ENCODE measurements around the gene REPIN1.

The REPIN1 gene

DNA sequence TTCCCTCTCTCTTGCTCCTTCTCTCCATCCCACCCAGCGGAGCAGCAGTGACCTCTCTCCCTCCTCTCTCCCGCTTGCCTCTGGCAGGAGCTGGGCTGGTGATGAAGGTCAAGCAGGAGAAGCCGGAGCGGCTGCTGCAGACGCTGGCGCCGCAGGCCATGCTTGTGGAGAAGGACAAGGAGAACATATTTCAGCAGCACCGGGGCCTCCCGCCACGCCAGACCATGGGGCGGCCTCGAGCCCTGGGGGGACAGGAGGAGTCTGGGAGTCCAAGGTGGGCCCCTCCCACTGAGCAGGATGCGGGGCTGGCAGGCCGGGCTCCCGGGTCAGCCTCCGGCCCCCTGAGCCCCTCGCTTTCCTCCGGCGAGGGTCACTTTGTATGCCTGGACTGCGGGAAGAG, 27.8 kb downstream of the REPIN1 start:
- DNase-seq (ENCODE audit: low spot score): no peak

DNA sequence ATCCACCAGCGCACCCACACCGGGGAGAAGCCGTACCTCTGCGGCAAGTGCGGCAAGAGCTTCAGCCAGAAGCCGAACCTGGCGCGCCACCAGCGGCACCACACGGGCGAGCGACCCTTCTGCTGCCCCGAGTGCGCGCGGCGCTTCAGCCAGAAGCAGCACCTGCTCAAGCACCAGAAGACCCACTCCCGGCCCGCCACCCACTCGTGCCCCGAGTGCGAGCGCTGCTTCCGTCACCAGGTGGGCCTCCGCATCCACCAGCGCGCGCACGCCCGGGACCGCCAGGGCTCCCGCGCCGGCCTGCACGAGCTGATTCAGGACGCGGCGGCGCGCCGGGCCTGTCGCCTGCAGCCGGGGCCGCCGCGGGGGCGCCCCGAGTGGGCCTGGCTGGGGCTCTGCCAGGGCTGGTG, 28.2 kb downstream of the REPIN1 start:
- DNase-seq (ENCODE audit: low spot score): no peak

- DNase-seq (ENCODE audit: low spot score): no peak
Measured at GRCh38 chr7:150397346-150398107, 28.9 kb downstream of the REPIN1 start.

- DNase-seq (ENCODE audit: low spot score): no peak
Measured at GRCh38 chr7:150398108-150398964, 29.7 kb downstream of the REPIN1 start.

DNA sequence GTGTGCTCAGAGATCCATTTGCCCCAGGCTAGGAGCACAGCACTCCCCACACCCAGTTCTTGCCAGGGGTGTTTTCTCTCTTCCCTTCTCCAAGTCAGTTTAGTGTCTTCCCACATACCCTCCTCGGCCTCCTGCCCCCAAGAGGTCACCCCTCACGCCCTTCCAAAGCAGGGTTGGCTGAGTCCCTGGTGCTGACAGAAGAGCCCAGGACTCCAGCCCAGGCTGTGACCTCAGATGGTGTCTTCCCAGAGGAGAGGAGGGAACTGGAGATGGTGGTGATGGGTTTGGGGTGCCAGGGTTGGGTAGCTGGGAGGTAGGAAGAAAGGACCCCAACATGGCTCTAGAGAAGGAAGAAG, 30.3 kb downstream of the REPIN1 start:
- no peak for DNase-seq (ENCODE audit: low spot score)

DNA sequence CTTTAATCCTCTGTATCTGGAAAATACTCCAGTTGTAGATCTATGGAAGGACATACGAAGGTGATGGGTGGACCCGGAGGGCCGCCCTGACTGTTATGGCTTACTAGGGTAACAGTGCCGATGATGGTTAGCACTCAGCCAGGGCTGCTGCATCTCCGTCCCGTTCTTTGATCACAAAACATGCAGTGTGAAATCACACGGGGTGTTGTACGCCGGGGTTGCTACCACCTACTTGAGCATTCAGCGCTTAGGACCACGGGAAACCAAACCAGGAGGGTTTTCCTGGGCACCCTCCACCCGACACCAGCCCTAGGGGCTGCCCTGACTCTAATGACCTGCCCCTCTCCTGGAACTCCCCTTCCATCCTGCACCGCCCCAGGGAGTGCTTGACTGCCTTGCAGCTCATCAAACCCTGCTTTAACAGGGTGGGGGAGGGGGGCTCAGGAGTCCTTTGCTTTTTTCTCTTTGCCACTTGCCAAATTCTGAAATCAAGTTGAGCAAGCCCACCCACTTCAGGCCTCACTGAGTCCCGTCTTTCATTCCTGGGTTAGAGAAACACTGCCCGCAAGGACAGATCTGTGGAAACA, 30.9 kb downstream of the REPIN1 start:
- DNase-seq (ENCODE audit: low spot score): no peak

- DNase-seq (ENCODE audit: low spot score): no peak
Measured at GRCh38 chr7:150400008-150400787, 31.6 kb downstream of the REPIN1 start.

- no peak for DNase-seq (ENCODE audit: low spot score)
Measured at GRCh38 chr7:150400788-150401423, 32.3 kb downstream of the REPIN1 start.

- no peak for DNase-seq (ENCODE audit: low spot score)
Measured at GRCh38 chr7:150401424-150401790, 32.8 kb downstream of the REPIN1 start.

DNA sequence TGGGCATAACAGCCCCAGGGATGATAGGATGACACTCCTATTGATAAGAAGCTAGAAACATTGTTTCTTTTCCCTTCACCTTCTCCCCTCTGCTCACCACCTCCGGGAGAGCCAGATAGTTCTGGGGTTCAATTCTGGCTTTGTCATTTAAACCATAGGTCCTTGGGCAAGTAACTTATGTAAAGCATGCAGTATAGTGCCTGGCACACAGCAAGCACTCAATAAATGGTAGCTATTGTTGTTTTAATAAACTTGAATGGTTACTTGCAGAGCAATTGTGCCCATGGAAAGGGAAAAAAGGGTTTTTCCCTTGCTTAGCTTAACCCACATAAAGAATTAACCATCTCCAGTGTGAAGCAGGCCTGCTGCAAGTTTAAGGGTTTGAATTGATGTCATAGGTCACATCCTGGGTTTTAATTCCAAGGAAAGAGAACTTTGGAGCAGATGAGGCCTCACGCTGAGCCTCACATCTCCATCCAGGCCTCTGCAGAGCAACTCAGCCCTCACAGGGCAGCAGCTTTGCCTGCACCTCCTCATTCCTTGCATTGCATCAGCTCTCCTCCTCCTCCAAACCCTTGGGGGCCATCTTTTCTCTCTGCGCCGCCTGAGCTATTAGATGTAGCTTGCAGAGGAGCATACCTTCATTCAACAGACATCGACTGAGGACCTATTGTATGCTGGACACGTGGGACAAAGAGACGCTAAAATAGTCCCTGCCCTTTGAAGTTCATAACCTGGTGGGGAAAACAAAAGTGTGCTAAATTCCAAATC, 33.4 kb downstream of the REPIN1 start:
- DNase-seq (ENCODE audit: low spot score): no peak

- no peak for DNase-seq (ENCODE audit: low spot score)
Measured at GRCh38 chr7:150402671-150403321, 34.2 kb downstream of the REPIN1 start.

DNA sequence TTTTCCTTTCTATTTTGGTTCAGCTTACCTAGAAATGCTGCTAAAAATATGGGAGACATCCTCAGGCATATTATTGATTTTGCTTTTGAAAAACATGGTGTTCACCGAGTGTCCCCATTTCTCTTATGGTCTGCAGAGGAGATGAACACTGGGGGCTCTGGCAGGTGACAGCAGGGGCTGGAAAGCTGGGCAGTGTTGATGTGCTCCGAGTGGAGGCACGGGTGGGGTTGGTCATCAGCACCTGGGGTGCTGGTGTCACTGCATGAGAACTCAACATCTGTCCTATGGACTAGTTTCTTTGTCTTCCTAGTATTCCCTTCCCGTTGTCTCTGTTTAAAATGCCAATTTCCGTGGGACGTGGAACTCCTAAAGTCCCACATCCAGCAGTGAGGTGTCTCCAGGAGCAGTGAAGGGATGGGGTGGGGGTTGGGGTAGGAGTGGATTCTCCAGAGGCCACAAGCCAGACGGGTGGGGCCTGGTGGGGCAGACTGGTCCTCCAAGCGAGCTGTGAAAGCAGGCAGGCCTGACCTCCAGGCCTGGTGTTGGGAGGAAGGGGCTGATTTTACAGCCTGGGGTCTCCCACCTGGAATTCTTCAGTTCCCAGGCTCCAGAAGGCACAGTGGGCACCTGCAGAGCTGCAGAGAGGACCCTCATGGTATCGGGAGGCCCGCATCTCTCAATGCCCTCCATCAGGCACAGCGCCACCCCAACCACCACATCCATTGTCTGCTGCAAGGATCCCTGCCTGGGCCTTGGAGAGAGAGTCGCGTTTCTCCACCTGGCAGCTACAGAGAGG, 35.0 kb downstream of the REPIN1 start:
- DNase-seq (ENCODE audit: low spot score): no peak

GRCh38 chr7:150404172-150404804, 35.7 kb downstream of the REPIN1 start:
- no peak for DNase-seq (ENCODE audit: low spot score)

GRCh38 chr7:150404805-150405583, 36.4 kb downstream of the REPIN1 start:
- DNase-seq (ENCODE audit: low spot score): peak; percentile 91

DNA sequence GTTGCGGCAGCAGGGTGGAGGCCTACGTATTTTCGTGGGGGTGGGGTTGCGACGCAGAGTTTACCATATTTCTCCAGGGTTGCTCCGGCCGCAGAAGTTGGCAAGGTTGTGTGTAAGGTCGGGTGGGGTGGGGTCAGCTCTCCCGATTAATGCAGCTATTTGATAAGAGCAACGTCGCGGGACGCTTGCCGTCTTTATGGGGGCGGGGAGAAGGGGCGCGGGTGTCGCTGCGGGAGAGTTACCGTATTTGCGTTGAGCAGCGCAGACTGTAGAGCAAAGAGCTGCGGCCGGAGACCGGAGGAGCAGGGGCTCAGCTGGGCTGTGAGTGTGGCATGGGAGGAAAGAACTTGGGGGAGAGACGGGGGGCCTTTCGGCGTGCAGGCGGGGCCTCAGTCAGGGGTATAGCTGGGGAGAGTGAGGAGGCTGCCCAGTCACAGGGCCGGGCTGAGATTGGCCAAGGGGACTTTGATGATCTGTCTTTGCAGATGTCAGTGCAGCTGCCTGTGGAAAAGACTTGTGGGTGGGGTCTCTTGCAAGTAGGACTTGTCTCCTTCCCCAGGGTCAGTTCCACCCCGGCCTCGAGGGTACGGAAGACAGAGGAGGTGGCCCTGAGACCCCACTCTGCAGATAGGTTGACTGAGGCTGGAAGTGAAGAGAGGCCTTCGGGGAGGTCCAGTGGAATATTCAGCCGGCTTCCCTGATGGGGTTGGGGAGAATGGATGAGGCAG, 37.1 kb downstream of the REPIN1 start:
- no peak for DNase-seq (ENCODE audit: low spot score)

DNA sequence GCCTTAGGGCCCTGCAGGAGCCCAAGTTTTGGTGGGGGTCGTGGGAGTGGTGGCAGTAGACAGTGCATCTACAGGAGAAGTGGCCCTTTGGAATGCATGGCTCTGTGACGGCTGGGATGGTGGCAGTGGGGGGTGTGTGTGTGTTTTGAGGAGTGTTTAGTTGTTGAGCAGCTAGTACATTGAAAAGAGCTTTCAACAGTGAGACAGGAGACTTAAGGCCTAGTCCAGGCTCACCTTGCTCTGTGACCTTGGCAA, 37.6 kb downstream of the REPIN1 start:
- no peak for DNase-seq (ENCODE audit: low spot score)

DNA sequence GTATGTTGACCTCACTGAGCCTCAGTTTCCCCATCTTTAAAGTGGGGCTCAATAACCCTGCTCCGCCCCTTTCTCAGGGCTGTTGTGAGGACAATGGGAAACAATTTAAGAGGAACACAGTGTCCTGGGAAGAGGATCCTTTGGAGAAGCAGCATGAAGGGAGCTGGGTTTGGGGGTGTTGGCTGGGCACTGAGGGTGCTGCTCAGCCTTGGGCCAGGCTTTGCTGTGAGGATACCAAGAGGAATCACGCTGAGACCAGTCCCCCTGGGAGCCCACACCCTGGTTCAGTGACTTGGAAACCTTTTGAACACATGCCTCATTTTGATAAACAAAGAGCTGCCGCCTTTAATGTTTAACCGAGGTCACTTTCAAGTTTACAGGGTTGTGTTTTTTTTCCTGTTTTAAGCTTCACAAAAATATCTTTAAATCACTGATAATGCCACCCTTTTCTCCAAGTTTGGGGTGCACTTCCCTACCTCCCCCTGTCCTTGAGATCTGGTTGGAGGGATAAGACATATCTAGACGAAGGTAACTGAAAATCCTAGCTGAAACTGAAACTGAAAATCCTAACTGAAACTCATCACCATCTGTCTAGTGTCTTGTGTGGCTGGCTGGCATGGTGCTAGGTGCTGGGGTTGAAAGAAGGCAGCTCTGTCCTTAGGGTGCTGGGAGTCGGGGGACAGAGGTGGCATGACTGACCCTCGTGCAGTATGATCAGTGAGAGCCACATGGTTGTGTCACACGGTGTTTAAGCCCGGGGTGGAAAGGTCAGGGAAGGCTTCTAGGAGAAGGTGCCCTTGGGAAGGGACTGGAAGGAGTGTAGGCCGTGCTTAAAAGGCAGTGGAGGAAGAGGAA, 38.2 kb downstream of the REPIN1 start:
- no peak for DNase-seq (ENCODE audit: low spot score)

Data from left forelimb (tissue), 1 donor.